ENCODE measurements around the gene C1orf167.

The C1orf167 gene

DNA sequence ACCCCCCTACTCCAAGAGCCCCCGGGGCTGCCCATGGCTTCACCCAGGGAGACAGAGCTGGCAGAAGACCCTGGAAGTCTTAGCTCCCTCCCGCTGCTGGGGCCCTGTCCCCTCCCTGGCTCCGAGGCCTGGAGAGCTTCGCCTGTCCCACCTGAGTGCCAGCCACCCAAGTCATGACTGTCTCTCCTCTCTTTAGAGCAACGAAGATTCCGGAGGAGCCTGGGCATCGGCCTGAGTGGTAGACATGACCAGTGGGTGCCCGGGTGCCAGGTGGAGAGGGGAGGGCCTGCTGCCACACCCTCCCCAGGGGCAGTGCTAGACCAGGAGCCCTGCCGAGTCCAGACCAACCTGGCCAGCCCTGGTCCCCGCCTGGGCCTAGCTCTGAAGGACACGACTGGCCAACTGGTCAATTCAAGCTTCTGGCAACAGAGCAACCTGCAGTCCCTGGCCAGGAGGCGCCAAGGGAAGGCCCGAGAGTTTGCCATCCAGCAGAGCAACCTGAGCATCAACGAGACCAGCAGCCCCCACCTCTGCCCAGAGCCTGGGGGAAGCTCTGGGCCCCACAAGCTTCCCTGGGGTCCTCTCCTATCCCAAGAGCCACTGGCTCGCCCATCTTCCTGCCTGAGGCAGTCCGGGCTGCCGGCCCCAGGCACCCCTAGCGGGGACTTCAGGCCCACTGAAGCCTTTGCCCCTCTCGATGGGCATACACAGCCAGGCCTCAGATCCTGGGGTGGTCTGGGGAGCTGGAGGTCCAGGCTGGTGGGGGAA, 3.9 kb downstream of the C1orf167 start:
- DNase-seq (ENCODE audit: low read depth): no peak

DNA sequence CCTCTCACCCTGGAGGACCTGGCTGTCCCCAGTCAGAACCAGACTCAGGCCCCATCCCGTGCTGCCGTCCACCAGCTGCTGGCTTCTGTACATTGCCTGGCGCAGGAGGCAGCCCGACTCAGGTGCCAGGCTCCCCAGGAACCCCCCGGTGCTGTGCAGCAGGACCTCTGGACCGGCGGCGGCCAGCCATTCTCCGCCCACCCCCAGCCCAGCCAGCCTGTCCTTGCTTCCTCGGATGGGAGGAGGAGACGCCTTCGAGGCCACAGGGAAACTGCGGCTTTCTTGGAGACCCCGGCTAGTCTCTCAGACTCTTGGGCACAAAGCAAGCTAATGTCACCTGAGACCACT, 4.4 kb downstream of the C1orf167 start:
- no peak for DNase-seq (ENCODE audit: low read depth)

DNA sequence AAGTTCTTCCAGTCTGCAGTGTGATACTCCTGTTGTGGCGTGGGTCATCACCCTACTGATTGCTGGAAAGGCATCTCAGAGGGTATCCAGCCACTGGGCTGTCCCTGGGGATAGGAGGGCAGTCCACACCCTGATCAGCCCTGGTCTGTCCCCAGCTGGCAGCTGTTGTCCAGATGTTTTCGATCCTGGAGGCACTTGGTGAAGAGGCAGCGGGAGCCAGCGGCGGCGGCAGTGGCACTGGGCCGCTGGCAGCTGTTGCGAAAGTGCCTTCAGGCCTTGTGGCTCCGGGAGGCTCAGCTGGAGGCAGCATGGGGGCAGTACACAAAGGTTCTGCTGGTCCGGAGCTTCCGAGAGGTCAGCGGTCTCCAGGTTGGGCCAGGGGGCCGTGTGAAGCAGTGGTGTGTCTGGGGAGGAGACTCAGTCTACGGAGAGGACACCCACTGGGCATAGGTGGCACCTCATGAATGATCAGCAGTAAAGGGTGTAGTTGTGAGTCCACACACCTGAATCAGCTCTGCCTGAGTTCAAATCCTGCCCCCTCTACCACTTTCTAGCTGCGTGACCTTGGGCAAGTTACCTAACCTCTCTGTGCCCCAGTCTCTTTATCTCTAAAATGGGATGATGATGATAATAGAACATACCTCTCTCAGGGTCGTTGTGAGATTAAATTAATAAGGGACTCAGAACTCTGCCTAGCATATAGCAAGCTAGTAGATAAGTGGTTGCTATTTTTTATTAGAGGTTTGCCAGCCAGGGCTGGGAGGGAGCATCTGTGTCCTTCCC, 6.1 kb downstream of the C1orf167 start:
- no peak for DNase-seq (ENCODE audit: low read depth)

DNA sequence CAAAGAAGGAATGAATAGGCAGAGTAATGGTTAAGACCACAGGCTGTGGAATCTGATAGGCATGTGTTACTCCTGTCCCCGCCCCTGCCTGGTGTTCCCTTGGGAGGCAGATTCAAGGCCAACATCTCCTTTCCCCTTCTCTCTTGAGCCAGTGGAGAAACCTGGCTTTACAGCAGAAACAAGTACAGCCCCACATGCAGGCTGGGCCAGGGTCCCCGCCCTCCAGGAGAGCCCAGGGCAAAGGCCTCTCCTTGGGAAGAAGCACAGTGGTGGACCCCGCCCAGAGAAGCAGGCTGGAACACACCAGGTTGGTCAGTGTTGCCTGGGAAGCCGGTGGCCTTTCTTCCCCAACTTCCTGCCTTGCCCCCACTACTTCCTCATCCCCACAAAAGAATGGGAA, 6.8 kb downstream of the C1orf167 start:
- no peak for DNase-seq (ENCODE audit: low read depth)

DNA sequence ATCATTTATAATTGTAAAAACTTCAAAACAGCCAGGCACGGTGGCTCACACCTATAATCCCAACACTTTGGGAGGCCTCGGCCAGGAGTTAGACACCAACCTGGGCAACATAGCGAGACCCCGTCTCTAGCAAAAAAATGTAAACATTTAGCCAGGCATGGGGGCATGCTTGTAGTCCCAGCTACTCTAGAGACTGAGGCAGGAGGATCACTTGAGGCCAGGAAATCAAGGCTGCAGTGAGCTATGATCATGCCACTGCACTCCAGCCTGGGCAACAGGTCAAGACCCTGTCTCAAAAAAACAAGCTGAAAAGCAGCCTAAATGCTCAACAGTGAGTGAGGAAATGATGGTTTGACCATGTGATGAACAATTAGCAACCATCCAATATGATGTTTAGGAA, 7.3 kb downstream of the C1orf167 start:
- DNase-seq (ENCODE audit: low read depth): no peak

DNA sequence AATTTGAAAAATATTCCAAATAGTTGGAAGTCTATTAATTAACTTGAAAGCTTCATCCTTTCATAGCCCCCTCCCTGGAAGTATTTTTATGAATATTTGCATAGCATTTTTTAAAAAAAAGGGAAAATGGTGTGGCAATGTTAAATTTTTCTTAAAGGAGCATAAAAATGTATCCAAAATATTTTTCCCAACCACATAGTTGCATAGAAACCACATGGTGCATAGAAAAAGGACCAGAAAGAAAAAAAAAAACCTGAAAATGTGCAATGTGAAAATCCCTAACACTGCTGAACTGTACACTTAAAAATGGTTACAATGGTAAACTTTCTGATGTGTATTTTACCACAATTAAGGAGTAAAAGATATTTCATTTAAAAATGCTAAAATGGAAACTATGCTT, 8.0 kb downstream of the C1orf167 start:
- no peak for DNase-seq (ENCODE audit: low read depth)

DNA sequence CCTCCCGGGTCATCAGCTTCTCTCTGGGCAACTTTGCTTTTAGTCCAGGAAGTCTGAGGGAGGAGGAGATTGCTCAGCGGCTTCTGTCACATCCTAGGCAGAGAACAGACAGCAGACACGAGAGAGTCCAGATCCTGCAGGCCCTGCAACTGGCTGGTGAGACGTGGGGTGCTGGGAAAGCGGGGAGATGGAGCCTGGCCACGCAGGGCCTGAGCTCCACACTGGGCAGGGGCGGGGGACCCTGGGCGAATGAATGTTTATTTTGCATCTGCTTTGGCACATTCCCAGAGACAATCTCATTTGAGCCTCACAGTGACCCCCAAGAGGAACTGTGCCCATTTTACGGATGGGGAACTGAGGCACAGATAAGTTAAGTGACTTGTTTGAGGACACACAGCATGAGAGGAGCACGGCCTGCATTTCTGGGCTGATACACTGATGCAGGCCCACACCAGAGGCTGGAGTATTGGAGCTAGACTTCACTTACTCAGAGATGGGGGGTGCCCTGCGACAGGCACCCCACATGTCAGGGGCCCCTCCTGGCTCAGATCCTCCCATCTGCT, 9.6 kb downstream of the C1orf167 start:
- DNase-seq (ENCODE audit: low read depth): no peak

DNA sequence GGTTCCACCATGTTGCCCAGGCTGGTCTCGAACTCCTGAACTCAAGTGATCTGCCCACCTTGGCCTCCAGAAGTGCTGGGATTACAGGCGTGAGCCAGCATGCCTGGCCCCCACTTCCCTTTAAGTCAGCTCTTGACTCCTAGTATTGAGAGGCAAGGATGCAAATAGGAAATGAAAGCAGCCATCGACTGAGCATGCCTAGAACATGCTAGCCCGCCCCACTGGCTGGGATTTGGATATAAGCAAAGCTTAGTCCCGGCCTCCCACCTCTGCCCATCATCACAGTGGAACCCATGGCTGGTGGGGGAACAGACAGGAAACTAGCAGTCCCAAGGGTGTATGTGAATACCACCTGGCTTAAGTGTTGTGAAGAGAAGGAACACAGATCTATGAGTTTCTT, 10.5 kb downstream of the C1orf167 start:
- DNase-seq (ENCODE audit: low read depth): no peak

DNA sequence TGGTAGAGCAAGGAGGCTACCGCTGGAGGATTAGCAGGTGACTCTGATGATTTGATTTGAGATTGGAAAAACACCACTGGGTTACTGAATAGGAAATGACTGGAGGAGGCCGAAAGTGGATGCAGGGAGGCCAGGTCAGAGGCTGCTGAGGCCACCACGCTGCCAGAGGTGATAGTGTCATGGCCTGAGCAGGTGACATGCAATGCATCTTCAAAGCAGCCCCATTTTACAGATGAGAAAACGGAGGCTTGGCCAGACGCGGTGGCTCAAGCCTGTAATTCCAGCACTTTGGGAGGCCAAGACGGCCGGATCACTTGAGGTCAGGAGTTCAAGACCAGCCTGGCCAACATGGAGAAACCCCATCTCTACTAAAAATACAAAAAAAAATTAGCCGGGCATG, 12.8 kb downstream of the C1orf167 start:
- no peak for DNase-seq (ENCODE audit: low read depth)

DNA sequence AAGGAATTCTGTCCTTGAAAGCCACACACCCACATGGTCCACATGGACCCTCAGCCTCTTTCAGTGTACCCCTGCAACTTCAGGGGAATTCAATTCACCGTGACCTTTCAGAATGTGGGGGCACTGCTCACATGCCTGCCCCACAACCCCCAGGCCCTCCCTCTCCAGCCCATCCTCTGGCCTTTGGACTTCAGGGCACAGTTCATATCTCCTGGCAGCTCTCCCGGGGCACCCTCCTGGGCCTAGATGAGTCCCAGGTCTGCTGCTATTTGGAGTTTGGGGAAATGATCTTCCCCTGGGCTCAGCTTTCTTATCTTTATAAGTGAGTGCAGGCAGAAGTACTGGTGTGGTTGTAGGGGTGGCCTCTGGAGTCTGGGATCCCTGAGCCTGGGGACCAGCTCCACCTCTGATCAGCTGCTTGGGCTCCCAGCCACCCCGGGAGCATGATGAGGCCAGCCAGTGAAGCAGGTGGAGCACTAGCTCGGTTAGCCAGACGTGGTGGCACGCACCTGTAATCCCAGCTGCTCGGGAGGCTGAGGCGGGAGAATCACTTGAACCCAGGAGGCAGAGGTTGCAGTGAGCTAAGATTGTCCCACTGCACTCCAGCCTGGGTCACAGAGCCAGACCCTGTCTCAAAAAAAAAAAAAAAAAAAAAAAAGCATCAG, 15.8 kb downstream of the C1orf167 start:
- no peak for DNase-seq (ENCODE audit: low read depth)

DNA sequence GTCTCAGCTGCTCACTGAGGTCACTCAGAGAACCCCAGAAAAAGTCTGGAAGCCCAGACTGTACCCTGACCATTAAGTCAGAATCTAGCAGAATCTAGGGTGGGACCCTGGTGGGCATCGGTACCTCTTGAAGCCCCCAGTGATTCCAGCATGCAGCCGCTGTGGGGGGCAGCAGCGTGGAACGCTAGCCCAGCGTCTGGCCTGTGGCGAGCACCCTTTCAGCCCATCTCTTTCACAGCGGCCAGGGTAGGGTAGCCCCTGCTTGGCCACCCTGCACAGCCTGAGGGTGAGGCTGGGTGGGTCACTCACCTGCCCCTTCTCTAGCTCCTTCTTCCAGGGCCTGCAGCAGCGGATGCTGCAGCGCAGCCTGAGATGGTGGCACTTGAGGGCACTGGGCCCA, 16.3 kb downstream of the C1orf167 start:
- no peak for DNase-seq (ENCODE audit: low read depth)

DNA sequence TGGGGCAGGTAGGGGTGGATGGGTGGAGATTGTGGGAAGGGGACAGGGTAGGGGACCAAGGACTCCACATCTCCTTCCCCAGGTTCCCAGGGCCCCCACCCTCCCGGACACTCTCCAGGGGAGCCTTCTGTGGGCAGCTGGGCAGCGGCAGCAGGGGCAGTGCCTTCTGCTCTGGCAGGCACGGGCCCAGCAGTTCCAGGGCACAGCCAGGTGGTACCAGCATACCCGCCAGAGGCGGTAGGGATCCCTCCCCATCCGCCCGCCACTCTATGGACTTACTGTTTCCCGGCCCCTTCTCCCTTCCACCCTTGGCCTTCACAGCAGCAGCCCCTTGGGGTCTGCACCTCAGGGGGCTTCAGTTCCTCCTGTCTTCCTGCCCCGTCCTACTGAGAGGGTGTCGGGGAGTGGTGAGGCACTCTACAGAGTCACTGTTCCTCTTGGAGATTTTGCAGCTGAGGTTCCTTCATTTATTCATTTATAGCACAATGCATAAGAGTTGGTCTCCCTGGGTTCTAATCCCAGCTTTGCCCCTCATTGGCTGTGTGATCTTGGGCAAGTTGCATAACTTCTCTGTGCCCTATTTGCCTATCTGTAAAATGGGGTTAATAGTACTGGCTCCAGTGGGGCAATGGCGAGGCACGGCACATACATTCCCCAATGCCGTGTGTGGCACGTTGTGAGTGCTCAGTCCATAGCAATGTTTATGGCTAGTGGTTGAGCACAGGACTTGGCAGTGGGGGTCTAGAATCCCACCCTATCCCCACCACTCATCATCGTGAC, 17.0 kb downstream of the C1orf167 start:
- DNase-seq (ENCODE audit: low read depth): no peak

DNA sequence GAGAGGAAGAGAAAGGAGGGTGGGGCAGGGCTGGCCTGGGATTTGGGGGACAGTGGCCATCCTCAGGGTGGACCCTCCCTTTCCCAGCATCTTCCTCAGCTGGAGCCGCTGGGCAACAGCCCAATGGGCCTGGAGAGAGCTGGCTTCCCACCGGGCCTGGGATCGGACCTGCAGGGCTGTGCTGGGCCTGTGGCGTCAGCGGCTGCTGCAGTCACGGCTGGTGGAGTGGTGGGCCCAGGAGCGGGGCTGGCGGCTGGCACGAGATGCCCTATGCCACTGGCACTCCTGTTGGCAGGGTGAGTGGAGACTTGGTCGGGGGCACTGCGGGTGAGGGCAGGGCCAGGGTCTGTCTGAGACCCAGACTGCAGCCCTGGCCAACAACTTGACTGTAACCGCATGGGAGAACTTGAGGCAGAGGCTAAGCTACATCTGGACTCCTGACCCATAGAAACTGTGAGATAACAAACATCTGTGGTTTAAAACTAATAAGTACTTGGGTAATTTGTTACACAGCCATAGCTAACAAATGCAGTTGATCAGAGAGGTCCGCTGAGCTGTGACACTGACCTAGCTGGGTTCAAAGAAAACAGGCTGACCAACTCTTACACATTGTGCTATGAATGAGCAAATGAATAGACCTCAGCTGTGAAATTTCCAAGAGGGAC, 17.9 kb downstream of the C1orf167 start:
- DNase-seq (ENCODE audit: low read depth): no peak

DNA sequence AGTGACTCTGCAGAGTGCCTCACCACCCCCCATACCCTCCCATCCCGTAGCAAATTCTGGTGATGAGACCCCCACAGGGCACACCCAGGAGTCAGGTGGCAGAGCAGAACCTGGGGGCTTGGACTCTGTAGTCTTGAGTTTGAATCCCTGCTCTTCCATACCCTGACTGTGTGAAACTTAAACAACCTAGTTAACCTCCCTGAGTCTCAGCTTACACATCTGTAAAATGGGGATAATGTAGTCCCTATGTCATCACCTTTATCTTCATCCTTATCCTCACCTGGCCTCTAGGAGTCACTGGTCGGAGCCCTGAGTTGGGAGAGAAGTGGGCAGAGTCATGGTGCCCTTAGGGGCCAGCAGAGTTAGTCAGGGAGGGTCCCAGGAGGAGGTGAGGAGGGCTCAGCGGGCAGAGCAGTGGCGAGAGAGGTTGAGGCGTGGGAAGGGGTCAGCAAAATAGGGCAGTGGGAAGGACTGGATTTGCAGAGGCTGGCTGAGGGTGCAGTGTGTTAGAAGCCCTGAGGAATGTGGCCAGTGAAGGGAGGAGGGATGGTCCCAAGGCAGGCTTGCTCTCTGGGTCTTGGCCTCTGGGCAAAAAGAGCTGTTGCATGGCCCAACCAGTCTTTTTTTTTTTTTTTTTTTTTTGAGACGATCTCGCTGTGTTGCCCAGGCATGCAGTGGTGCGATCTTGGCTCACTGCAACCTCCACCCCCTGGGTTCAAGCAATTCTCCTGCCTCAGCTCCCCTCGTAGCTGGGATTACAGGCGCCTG, 18.6 kb downstream of the C1orf167 start:
- DNase-seq (ENCODE audit: low read depth): no peak

DNA sequence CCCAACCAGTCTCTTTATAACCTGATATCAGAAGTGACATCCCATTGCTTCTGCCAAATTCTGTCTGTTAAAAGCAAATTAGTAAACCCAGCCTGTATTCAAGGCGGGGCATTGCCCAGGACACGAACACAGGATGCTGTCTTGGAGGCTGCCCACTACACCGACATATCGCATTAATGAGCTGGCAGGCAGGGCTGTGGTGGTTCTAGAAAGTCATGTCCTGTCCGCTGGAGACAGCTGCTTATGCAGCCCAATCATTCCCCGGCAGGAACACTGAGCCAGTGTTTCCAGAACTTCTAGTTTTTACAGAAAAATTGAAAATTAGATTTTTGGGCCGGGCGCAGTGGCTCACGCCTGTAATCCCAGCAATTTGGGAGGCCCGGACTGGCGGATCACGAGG, 19.3 kb downstream of the C1orf167 start:
- DNase-seq (ENCODE audit: low read depth): no peak

DNA sequence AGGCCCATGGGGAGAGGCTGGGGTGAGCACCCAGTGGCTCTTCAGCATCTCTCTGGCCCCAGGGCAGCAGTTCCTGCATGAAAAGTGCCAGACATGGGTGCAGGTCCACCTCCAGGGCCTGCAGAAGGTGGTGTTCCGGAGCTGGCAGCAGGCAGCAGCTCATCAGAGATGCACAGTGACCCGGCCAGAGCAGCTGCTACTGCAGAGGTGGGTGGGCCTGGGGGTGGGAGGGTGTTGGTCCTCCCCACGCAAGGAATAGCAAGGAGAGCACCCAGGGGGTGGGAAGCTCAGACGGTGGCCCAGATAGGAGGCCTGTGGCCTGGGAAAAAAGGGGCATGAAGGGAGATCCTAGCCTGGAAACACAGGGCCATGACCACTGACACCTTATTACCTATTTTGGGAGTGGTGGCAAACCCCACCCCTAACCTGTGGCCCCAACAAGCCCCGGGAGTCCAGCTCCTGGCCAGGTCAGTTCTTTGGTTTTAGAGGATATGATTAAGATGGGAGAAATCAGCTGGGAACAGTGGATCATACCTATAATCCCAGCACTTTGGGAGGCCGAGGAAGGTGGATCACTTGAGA, 20.2 kb downstream of the C1orf167 start:
- DNase-seq (ENCODE audit: low read depth): no peak

DNA sequence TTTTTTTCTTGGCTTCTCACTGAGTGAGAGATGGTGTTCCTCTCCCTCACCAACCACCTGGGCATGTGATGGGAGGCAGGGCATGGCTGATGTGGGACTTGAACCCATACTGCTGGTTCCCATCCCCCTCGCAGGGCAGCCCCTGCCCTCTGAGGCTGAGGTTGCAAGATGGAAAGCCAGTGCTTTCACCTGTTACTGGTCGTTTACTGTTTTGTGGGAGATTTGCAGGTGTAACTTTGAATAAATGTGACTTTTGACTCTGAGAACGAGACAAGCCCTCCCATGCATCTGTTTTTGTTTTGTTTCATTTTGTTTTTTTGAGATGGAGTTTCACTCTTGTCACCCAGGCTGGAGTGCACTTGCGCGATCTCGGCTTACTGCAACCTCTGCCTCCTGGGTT, 21.6 kb downstream of the C1orf167 start:
- no peak for DNase-seq (ENCODE audit: low read depth)

DNA sequence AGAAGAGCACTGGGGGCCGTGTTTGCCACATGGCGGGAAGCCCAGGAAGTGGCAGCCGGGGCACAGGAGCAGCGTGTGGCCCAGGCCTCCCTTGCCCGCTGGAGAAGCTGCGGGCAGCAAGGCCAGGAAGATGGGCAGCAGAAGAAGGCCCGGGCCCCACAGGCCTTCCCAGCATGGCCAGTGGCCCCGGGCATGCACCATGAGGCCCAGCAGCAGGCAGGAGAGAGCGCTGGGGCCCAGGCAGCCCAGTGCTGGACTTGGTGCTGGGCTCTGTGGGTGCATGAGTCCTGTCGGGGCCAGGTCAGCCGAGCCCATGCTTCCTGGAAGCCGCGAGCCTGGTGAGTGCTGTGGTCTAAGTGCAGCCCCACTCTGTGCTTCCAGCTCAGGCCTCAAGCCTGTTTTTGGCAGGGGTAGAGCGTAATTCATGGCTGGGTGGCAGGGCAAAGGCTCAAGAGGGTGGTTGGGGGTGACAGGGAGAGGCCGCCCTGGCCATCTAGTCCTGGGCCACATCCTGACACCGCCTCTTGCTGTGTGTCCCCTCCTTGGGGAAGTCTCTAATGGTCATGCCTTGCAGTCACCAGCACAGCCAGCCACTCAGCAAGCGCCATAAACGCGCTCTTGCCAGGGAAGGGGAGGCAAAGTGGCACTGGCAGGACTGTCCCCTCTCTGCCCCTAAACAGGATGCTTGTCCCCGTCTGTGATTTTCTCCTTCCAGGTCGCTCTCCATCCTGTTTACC, 22.4 kb downstream of the C1orf167 start:
- DNase-seq (ENCODE audit: low read depth): no peak

DNA sequence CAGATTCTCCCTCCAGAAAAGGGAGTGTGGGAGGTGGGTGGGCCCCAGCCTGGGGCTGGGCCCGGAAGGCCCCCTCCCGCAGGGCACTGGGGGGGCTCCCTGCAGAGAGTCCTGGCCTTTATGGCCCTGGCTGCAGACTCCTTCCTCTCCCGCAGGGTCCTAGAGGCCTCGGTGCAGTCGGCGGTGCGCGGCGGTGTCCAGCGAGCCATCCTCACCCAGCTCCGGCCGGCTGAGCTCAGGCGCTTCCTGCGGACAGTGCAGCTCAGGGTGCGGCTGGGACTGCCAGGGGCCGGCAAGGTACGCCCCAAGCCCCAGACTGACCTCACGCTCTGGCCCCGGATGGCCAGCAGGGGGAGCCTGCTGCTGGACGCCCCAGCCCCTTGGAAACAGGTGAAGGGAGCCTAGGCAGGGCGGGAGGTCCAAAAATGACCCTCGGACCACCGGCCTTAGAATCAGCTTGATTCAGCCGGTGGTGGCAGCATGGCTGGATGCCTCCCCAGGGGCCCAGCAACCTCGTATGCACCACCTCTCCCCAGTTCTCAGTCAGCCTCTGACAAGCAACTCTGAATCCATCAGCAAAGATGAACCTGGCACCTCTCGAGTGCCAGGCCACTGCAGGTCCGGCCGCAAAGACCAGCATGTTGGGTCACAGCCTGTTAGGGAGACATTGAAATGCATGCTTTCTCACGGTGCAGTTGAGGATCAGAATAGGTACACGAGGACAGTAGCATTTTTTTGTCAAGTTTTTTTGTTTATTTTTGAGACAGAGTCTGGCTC, 23.2 kb downstream of the C1orf167 start:
- DNase-seq (ENCODE audit: low read depth): no peak

Data from T-helper 22 cell (primary cell).